Tibial nerve (tissue), 4 donors: ENCODE measurements around the gene LRRC8D.

Experiments used
- EP300 ChIP-seq, 2 donors: sonication (generic); formaldehyde crosslinking; IDR thresholded peaks; one replicate each; pipeline ENCODE4 v1.6.1; 2017; ENCODE audit warnings: antibody characterized with exemption in 2 of 2, mild to moderate bottlenecking in 1 of 2
- TF ChIP-seq, protein P1 (sequence below), 5 experiments: fragments of 200-600 bp in 3 of 5; fragments of 450-650 bp in 2 of 5; sonication (generic) in 3 of 5; IDR thresholded peaks; one replicate each; pipeline ENCODE4 v1.5.1; 2016 to 2019; ENCODE audit warnings: antibody characterized with exemption in 5 of 5, mild to moderate bottlenecking in 3 of 5, moderate library complexity in 2 of 5

DNA sequence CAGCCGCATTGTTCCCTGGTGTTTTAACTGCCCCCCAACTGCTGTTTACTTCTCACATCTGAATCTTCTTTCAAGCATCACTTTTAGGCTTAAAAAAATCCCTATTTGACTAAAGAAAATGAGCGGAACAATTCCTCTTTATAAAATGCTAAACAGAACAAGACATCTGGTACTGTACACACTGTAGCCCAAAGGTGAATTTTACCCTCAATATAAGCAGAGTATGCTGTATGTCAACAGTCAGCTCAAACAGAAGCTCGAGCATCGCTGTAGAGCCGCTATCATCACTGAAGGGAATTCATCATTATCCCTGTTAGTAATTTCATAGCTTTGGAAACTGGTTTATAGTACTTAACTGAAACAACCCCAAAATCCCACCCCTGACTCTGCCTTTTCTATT lies 85.3 kb downstream of the LRRC8D start:
- no peak for TF ChIP-seq EP300 (IDR thresholded peaks at IDR 0.05)
- TF ChIP-seq, protein P1, sequence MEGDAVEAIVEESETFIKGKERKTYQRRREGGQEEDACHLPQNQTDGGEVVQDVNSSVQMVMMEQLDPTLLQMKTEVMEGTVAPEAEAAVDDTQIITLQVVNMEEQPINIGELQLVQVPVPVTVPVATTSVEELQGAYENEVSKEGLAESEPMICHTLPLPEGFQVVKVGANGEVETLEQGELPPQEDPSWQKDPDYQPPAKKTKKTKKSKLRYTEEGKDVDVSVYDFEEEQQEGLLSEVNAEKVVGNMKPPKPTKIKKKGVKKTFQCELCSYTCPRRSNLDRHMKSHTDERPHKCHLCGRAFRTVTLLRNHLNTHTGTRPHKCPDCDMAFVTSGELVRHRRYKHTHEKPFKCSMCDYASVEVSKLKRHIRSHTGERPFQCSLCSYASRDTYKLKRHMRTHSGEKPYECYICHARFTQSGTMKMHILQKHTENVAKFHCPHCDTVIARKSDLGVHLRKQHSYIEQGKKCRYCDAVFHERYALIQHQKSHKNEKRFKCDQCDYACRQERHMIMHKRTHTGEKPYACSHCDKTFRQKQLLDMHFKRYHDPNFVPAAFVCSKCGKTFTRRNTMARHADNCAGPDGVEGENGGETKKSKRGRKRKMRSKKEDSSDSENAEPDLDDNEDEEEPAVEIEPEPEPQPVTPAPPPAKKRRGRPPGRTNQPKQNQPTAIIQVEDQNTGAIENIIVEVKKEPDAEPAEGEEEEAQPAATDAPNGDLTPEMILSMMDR (IDR thresholded peaks at IDR 0.05): no peak
